HS-27A (cell line): ENCODE data around the gene COL9A3.

ENCODE experiments used
- DNase-seq: peaks from one replicate; pipeline ENCODE4 v3.0.0-alpha.2; 2012; ENCODE audit warnings: low read depth, missing footprints

The COL9A3 gene

DNA sequence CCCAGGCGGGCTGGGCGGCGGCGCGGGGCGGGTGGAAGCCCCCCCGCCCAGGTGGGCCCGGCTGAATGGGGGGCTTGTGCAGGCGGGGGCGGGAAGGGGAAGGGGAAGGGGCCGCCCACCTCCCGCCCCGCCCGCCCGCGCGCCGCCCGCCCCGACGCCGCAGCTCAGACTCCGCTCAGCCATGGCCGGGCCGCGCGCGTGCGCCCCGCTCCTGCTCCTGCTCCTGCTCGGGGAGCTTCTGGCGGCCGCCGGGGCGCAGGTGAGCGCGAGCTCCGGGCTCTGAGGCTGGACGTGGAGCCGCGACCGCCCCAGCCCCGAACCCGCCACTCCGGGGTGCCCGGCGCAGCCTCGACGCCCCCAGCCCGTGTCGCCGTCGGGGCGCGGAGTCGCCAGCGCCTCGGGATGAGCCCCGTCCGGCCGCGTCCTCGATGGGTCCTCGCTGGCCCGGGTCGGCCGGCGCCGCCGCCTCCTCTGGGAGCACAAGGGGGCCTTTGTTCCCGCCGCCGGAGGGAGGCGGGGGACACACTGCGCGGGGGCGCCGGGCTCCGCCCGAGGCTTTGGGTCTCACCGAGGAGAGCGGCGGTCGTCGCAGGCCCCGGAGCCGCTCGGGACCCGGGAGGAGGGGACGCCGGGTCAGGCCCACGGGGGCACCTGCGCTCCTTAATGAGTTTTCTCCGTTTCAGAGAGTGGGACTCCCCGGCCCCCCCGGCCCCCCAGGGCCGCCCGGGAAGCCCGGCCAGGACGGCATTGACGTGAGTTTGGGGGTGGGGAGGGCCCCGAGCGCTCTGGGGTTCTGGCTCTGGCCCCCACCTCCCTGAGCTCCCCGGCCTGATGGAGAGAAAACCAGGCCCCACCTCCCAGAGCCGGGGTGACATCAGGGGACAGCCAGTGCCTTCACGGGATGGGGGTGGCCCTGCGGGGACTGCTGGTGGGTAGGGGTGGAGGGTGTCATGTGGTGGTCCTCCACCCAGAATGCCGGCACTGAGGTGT, at the start of gene COL9A3:
COL9A3 (plus strand) TSS at position 167 of the 990 bp plus-strand sequence; CDS start at position 182, 15 bp downstream.
- no peak for DNase-seq

DNA sequence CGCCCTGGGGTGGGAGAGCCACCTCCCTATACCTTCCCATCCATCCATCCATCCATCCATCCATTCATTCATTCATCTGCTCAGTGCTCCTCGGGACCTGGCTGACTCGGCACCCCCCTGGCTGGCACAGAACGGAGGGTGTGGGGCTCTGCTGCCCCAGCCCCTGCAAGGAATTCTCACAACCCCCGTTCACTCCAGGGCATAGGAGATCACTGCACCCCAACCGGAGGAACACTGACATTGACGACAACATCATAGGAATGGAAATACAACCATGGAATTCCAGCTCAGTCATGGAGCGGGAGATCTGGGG, 48.7 kb upstream of the COL9A3 start:
- DNase-seq, result no peak

DNA sequence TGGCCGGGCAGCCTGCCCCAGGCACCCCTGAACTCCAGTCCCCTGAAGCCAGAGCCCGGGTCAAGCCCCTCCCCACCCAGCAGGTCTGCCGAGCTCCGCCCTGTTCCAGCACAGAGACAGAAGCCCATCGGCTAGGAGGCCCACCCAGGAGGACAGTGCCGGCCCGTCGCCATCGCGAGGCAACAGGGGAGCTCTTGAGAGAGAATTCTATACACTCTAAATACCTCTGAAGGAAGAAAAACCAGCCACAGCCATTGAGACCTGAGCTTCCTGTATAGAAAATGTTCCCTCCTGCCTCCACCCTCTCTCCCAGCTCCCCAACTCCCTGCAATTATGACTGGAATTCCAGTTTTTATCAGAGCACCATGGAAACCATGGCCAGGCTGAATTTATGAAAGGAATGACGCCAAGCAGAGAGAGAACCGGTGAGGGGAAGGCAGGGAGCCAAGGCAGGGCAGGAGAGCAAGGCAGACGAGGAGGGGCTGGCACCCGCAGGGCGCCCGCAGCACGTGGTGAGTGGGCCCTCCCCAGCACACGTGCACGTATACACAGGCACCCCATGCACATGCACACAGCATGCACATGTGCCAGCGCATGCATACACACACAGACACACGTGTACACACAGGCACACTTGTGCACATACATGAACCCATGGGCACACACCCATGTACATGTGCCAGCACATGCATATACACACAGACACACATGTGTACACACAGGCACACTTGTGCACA, 48.1 kb upstream of the COL9A3 start:
- DNase-seq, result no peak

DNA sequence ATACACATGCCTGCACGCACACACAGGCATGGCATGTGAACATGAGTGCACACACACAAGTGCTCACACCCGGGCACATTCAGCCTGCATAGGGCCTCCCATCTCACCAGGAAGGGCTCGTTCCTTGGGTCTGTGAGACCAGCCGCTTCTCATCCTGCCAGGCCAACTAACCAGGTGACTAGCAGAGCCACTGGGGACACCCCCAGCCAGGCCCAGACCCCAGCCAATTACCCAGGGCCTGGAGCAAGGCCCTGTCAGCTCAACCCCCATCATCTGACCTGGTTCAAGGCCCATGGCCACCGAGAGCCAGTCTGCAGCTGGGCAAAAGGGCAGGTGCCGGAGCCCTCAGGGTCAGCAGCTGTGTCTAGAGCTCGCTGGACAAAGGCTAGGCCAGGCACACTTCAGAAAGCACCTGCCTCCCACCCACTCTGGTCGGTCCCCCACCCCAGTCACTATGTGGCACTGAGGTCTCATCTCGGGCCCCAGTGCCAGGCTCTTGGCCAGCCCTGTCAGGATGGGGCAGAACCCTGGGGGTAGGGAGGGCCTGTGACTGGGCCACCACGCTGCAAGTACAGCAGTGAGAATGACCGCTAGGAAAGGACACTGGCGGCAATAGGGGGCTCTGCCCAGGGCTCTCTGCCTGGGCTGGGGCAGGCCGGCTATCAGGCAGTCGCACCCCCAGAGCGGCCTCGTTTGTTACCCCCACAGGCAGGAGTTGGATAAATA, 47.3 kb upstream of the COL9A3 start:
- DNase-seq, result no peak

DNA sequence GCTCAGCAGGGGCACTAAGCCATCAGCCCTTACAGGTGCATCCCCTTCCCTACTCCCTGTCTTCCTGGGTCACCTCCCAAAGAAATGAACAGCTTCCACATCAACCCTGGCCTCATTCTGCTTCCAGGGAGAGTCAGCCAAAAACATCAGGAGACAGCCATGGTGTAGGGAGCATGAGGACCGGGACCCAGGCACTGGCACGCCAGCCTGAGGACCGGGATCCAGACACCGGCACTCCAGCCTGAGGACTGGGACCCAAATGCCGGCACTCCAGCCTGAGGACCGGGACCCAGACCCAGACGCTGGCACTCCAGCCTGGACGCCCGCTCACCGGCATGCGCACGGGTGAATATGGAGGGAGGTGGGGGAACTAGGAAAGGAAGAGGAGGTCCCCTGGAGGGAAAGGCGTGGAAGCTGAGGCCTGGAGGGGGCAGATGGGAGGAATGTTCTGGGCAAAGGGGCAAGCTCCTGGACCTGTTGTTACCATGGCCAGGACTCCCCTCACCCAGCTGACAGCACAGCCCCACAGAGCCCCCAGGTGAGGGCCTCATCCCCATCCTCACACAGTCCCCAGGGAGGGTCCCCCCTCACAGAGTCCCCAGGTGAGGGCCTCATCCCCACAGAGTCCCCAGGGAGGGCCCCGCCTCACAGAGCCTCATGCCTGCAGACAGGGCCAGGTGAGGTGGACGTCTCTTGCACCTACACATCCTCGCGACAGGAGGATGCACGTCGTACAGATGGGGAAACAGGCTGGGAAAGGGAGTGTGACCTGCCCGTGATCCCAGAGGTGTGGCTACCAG, 46.5 kb upstream of the COL9A3 start:
- DNase-seq, result no peak

DNA sequence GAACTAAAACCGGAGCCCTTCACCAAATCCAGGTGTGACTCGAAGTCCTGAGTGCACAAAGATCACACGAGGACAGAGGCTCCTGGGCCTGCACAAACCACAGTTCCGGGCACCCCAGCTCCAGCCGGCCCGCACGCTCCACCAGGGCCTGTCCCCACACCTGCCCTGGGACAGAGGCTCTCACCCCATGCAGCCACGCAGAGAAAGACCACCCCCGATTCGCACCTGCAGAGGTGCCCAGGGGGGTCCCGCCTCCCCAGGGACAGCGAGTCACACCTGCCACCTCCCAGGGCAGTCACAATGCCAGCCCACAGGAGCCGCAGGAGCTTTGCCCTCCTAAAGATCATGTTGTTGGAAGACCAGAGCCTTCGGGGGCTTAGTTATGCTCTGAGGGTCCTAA, 45.9 kb upstream of the COL9A3 start:
- no peak for DNase-seq

DNA sequence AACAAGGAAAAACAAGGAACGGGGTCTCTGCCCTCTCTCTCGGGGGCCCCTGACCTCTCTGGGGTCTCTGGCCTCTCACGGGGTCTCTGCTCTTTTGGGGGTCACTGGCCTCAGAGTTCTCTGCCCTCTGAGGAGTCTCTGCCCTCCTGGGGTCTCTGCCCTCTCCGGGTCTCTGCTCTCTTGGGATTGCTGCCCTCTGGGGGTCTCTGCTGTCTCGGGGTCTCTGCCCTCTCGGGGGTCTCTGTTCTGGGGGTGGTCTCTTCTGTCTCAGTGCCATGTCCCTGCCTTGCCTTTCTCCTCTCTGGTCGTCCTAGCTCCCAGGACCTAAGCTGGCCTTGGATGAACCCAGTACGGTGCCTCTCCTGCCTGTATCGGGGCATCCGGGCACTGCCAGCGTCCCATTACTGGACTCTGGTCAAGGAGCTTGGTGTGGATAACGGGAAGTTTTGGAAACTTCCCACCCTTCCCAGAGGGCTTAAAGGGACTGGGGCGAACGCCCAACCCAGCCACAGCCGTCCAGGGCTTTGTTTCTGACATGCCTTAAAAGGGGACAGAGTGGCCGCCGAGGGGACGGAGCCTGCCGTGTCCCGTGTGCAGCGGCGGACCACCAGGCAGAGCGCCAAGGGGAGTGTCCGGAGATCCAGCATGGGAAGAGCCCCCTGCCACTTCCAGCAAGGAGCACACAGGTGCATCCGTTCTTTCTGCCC, 45.3 kb upstream of the COL9A3 start:
- no peak for DNase-seq

DNA sequence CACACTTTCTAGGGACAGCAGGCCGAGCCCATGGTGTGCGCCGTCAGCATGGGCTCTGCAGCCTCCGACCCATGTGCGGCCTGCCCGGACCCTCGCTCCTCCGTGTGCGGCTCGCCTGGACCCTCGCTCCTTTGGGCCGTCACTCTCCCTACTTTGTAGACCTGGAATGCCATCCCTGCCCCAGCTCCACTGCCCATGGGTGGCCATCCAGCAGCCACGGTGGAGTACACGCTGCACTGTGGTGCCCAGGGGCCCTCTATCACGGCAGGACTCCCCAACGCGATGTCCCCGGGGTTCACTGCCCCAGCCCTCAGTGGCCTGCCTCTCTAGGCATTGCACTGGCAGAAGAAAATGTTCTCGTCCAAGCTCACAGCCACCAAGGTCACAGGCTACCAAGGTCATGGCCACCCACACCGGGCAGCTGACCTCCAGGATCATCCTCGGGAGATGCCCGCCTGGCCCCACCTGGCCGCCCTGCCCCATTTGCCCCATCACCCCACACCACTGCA, 44.7 kb upstream of the COL9A3 start:
- DNase-seq, result no peak

DNA sequence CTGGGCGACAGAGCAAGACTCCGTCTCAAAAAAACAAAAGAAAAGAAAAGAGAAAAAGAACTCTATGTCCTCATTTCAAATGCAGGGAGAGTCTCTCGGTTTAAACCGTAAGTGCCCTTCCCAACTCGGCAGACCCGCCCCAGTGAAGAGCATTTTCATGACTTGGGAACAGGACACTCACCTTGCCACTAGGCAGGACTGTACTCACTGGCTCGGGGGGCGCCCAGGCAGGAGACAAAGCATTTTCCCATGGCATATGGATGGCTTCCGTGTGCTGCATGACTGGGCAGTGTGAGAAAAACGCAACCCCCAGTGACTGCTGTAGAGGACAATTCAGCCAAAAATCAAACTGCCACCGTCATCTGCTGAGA, 44.2 kb upstream of the COL9A3 start:
- no peak for DNase-seq

DNA sequence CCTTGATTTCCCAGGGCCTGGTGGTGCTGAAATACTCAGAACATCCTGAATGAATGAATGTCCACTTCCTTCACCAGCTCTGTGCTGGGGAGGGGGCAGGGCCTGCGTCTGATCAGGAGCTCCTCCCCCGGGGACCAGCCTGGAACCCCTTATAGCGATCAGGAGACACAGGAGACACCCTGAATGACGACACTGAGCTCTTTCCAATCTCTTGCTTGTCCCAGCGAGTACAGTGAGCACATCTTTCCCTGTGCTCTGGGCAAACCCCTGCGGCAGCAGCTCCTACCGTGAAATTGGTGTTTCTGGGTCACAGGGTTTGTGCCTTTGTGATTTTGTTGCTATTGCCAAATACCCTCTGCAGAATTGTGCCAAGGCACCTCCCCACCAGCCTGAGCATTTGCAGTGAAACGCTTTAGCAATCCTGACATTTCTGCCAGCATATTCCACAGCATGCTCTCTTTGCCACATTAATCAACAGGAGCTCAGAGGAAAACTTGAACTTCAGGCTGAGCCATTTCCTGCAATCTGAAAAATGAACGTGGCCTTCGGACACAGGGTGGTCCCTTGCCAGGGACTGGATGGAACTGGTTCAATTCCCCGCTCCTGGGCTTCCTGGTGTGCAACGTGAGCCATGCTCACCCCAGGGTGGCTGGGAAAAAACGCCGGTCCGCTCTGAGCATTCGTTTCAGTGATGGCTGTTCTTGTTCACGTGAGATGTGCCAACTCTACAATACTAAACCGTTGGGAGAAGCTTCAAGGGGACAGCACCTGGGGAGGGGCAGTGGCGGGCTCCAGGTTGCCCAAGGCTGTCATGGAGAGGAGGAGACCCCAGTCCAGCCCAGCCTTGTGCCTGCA, 43.6 kb upstream of the COL9A3 start:
- no peak for DNase-seq

DNA sequence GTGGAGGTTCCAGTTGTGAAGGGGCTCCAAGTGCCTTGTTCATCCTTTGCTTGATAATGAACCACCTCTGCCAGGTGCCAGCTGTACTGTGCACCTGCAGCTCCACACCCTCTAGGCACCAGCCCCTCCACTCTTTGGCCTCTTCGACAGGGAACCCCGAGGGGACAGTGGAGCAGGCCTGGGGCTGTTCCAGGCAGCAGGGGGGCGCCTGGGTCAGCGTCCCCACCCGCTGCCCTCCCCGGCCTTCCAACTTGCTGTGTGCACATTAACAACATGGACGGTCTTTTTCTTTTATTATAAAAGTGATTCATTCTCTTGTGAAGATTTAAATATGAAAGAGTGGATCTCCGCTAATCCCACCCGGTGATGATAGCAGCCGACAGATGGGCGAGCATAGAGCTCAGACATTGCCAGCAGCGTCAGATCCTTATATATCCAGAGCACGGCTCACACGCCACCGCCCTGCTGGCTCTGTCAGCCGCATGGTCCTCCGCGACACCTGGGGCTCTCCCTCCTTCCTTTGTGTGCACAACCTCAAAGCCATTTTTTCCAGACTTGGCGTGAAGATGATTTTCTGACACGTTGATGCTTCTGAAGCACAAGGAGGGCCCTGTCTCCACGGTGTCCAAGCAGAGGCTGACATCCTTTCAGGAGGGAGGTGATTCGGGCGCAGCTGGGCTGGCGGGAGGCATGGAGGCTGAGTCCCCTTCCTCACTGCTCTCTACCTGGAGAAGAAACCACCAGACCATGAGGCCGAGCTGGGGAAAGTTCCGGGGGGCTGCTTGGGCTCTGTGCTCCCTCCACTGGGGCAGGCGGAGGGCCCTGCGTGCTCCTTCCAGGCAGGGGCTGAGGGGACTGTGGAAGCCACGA, 42.8 kb upstream of the COL9A3 start:
- DNase-seq, result no peak

DNA sequence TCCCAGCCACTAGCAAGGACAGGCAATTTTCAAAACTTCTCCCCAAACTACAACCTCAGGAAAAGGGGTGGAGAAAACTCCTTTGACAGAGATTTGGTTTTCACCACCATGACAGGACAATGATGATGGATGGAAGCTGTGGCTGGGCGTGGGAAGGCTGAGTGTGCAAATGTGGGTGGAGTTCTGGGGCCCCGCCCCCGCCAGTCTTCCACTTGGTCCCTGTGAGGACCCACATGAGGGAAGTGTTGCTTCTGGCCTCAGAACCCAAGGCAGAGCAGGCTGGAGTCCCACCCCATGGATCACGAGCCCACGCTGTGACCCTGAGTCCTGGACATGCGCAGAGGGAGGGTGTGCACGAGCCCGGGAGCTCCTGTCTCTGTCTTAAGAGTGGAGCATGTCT, 42.1 kb upstream of the COL9A3 start:
- DNase-seq, result no peak

DNA sequence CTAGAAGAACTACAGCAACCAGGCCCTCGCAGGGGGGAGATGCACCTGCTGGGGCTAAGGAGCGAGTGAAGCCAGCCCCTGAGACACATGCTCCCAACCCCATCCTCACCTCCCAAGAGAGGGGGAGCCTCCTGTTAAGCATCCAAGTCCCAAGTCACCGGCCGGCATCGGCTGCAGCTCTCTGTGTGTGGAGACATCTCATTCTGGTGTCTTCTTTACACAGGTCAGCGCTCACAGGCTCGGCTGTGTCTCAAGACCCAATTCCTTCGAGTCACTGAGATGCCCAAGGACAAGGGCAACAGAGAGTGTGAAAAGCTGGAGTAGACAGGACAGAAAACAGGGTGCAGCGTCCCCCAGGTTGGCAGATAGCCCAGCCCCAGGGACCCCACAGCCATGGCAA, 41.6 kb upstream of the COL9A3 start:
- no peak for DNase-seq

DNA sequence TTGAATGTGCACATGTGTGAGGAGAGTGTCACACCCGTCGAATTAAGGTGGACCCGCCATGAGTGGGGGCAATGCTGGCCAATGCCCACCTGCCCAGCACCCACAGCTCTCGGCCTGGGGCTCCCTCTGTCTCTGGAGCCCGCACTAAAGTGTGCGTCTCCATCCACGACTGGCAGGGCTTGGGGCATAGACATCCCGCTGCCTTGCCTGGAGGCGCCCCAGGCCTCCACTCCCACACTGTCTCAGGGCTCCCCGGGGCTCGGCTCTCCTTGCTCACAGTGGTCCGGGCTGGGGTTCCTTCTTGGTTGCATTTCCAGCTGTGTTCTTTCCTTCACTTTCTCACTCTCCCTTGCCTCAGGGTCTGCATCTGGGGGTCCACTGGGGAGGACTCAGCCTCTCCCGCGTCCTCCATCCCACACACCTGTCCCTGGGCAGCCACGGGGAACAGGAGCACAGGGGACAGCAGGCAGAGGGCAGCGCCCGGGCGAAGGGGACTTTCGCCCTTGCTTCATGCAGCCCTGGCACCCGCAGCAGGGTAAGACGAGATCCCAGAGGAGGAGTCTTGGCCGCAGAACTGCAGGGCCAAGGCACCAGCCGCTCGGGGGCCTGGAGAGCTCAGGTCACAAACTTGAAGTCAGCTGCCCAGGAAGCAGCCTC, 40.7 kb upstream of the COL9A3 start:
- DNase-seq, result no peak

DNA sequence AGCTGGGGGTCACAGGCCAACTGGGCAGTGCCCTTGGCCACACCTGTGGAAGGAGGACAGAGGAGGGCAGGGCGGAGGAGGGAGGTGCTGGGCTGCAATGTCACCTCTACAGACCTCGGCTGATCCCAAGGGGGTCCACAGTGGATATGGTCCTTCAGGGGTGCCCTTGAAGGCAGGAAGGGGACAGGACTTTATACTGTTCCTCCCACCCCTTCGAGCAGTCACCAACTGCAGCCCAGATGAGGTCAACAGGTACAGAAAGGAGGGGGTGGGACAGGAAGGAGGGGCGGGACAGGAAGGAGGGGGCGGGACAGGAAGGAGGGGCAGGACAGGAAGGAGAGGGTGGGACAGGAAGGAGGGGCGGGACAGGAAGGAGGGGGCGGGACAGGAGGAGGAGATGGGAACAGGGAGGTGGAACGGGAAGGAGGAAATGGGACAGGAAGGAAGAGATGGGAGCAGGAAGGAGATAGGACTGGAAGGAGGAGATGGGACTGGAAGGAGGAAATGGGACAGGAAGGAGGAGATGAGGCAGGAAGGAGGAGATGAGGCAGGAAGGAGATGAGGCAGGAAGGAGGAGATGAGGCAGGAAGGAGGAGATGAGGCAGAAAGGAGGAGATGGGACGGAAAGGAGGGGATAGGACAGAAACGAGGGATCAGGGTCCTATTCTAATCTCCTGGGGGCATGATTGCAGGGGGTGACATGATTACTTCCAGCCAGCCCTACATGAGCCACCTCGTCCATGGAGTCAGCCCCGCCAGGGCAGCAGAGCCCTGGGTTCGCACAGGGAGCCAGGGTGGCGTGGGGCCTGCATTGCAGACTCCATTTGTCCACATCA, 39.9 kb upstream of the COL9A3 start:
- no peak for DNase-seq

DNA sequence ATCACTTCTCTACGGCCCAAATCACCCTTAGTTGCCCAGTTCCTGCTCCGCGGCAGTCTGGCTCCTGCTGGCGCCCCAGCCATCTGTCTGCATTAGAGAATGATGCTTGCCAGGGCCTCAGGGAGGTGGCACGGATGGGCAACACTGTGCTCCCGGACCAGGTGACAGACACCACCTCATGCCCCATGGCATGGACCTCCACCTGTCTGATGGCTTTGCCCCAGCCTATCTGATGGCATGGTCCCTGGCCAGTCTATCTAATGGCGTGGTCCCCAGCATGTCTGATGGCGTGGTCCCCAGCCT, 39.4 kb upstream of the COL9A3 start:
- DNase-seq, result no peak

DNA sequence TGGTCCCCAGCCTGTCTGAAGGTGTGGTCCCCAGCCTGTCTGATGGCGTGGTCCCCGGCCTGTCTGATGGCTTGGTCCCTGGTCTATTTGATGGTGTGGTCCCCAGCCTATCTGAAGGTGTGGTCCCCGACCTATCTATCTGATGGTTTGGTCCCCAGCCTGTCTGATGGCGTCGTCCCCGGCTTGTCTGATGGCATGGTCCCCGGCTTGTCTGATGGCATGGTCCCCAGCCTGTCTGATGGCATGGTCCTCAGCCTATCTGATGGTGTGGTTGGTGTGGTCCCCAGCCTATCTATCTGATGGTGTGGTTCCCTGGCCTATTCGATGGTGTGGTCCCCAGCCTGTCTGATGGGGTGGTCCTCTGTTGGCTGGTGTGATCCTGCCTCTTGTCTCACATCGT, 38.8 kb upstream of the COL9A3 start:
- no peak for DNase-seq
